ENCODE results near the gene BTBD3.

The BTBD3 gene

DNA sequence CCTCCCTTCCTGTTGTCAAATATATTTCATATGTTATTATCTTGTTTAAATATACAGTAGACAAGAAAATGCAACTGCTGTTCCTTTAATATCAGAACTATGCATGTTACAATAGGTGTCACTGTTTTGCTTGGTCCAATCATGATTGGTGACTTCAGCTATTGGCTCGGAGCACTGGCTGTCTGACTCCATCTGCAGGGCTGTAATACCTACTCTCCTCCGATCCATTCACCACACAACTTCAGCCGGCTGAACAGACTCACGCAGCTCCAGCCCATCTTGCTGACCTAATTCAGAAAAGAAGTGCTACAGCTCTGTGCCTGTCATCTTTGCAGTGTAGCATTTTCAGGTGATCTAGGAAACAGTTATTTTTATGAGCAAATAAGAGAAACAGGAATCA is at the start of gene BTBD3:
Gene BTBD3, plus strand, starts transcription at position 231 of the 400 bp plus-strand sequence. CDS start 383 bp downstream, outside the sequence.
- DNase-seq (ENCODE audit: low spot score): no peak

DNA sequence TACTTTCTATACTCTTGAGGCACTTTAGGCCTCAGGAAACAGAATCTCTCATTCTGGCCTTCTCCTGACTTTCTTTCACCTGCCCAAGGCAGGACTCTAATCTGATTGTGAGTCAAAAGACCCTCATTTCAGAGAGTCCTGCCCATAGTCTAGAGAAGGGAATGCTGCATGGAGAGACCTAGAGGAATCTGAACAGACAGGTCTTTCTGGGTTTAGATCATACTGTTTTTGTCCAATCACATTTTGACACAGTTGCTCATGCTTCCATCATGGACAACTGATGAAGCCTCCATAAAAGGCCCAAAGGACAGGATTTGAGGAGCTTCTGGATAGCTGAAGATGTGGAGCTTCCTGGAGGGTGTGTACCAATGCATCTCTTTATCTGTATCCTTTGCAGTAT is 48.1 kb upstream of the BTBD3 start:
- no peak for DNase-seq (ENCODE audit: low spot score)

DNA sequence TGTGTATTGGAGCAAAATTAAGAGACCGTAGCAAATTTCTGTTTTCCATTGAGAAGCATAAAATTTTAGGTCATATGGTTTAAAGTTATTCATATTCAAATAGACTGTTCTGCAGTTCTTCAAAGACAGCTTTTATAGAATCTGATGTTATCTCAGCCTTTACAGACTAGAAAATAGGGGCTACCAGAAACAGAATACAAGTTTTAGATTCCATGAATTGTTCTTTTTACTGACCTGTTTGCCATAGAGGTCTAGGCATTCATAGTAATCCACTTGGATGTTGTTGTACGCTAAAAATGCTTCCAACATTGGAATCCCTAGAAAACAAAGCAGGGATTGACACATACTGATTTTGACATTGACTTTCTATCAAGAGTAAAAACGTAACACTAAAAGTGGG is 47.3 kb upstream of the BTBD3 start:
- DNase-seq (ENCODE audit: low spot score): no peak

DNA sequence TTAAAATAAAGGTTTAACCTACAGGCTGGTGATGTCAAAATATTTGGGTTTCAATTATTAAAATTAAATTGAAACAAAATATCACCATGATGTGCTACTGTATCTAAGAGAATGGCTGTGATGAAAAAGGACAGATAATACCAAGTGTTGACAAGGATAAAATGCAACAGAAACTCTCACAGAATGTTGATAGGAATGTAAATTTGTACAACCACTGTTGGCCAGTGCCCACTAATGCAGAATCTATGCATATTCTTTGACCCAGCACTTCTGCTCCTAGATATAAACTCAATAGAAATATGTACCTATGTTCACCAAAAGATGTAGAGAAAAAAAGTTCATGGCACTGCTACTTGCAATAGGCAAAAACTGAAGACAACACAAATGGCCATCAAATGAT is 41.1 kb upstream of the BTBD3 start:
- DNase-seq (ENCODE audit: low spot score): no peak

DNA sequence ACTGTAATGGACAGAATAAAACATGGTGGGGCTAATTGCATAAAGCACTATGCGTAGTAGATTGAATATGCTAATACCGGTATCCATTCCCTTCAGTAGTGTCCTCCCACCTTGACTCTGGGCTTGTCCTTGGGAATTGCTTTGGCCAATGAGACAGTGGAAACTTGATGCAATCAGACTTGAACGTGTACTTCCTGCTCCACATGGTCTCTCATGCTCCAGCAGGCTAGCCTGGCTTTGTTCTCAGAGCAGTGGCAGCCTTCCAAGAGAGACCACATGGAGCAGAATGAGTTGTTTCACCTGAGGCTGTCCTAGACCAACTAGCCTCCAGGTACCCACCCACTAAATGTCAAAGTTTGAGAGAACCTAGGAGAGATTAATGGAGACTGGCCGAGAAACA is 37.0 kb upstream of the BTBD3 start:
- no peak for DNase-seq (ENCODE audit: low spot score)

DNA sequence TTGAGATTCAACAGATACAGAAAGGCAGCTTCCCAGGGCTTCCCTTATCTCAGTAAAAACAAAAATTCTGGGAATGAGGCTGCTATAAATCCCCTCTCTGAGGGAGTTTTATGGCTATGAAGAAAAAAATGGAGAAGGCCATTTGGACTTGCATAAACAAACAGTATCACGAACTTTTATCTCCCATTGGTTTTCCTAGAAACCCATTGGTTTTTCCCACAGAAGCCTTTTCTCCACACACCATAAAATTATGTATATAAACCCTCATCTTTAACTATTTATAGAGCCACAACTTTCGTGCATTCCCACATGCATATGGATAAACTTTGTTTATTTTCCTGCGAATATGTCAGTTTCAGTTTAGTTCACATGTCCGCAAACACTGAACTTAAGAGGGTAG is 36.2 kb upstream of the BTBD3 start:
- DNase-seq (ENCODE audit: low spot score): no peak

DNA sequence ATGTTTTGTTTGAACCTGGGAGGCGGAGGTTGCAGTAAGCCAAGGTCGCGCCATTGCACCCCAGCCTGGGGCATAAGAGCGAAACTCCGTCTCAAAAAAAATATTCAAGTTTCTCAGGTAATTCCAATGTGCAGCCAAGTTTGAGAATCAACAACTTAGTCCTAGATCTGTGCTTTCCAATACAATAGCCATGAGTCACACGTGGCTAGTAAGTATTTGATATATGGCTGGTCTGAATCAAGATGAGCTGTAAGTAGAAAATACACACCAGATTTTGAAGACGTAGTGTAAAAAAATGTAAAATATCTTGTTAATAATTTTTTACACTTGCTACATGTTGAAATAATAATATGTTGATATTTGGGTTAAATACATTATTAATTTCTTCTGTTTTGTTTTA is 35.0 kb upstream of the BTBD3 start:
- DNase-seq (ENCODE audit: low spot score): no peak

DNA sequence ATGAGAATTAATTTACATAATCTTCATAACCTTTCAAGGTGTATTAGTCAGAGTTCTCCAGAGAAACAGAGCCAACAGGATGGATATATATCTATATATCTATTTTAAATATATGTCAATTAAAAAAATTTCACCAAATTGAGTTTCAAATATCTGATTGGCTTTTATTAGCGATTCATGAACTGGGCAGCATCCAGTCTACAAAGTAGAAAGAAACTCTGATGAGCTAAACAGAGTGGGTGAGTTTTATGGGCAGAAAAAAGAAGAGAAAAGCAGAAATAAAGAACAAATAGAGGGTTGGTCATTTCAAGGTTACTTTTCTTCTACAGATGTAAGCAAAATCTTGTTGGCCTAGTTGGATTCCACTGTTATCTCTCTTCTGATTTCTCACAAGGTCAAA is 29.0 kb upstream of the BTBD3 start:
- DNase-seq (ENCODE audit: low spot score): no peak

DNA sequence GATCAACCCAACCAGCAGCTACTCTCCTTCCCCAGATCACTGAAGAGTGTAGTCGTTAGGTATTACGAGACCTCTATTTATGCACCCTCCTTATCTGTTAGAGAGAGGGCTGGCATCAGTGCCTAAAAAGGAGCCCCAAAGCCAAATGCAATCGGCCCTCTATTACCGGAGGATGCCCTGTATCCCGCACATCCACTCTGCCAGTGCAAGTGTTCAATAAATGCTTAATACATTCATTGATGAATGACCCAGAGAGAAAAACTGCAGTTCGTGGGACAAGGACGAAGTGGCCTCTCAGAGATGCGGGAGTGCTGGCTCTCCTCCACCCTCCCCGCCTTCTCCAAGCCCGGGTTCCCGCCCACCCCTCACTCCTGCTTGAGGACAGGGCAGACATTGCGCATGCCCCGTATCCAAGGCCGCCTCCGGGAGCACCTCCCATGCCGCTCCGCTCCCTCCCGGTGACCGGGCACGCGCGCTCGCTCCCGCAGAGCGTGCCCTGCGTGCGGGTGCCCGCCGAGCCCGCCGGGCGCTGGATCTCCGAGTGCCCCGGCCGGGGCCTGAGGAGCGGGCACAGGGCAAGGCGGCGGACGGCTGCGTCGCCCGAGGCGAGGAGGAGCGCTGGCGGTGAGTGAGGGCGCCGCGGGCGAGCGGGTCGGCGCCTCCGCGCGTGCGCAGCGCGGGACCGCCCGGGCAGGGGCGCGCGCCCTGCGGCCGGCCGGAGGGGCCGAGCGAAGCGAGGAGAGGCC is 27.2 kb upstream of the BTBD3 start:
- DNase-seq (ENCODE audit: low spot score): peak; percentile 26

DNA sequence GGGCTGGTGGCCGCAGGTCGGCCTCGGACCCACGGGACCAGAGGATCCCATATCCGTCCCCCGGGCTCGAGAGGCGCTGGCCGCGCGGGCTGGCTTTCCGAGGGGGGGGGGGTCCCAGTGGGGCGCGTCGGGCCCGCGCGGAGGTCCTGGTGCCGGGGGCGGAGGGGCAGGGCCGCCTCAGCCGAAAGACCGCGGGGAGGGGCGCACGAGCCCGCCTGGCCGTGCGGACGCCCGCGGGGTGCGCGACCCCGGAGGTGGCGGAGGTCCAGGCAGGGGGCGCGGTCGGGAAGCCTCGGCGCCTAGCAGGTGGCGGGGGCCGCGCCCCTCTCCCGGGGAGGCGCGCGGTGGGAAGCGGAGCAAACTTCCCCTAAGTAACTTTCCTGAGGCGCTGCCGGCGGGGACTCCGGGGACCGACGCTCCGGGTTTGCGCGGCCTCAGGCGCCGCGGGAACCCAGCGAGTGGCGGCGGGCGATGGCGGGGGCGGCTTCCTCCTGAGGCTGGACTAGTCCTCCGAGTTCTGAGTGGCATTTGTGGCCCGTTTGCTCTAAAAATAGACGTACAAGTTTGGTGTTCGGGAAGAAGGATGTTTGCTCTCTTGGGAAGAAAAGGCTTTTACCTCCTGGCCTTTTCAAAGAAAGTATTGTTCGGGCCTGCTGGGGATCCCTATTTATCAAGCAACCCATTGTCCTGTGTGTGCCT is 26.5 kb upstream of the BTBD3 start:
- peak; percentile 5 for DNase-seq (ENCODE audit: low spot score)

DNA sequence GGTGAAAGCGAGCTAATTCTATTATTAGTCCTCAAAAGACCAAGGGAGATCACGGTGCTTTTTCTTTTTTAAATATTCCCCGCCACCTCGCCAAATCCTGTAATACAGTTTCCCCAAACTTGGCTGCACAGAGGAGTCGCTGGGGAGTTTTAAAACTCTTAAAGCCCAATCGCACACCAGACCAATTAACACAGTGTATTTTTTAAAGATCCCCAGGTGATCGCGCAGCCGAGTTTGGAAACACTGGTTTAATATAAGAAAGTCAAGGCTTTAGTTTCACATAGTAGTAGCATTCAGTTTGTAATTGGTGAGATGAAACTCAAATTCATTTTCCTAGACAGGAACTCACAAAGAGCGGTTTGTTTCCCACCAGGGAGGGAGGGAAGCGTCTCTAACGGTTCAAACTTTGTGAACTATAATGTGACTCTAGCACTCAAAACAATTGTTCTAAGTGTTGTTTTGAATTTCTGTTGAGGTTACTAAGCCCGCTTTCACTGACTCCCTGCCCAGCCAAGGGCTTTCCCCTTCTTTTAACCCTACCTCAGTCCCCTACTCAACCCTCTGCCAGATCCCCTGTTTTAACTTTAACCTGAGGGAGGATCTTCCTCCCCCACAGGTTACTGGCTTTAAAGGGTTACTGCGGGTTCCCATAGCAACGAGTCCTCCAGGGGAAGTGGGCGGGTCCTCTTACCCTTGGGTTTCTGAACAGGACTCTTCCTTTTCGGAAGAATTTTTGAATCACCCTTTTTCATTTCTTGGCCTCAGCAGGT is 25.7 kb upstream of the BTBD3 start:
- DNase-seq (ENCODE audit: low spot score): peak; percentile 6

DNA sequence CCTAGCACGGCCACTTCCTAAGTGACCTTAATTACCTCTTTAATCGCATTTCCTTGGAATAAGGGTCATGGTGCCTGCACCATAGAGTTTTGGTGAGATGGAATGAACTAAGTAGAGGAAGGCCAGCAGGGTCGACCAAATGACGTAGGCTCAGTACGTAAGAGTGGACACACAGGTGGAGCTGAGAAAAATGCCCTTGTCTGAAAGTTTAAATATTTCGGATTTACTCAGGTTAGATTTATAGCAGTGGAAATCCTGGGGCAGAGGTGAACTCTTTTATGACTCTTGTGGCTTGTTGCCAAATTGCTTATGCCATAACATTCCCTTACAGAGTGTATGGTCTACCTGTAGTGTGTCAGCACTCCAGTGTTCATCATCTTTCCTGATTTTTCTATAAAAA is 23.6 kb upstream of the BTBD3 start:
- DNase-seq (ENCODE audit: low spot score): no peak

DNA sequence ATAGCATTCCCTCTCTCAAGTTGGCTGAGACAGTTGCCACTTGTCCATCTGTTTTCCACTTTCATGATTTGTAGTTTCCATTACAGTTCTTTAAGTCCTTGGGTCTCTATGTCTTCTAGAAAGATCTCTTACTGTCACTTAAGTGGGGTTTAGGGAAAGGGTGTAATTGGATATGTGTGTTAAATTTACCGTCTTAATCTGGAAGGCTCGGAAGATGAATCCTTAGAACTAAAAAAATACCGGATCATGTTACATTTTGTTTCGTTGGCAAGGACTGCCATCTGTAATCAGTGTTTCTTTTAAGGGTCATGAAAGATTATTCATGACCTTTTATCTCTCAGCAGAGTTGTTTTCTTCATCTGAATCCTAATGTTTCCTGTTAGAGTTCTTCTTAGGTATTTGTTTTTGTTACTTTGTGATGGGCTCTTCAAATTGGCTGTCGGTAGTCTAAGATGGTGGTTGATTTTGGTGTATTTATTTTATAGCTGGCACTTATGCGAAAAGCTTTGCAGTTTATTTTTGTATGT is 21.8 kb upstream of the BTBD3 start:
- DNase-seq (ENCODE audit: low spot score): no peak

DNA sequence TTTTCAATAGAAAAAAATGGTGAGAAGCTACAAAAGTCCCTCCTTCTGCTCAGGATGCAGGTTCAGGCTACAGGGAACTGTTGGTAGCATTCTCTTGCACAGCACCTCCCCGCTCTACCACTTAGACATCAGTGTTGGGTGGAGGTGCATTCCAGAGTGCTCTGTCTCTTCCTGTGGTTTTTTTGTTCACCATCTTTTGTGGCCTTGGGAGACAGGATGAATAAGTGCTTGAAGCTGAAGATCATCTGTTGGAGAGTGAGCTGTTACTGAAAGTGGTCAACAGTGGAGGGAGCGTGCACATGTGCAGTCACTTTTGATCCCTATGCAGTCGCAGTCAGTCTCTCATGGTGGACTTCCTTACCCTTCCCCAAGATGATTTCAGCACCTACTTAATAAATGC is 16.6 kb upstream of the BTBD3 start:
- no peak for DNase-seq (ENCODE audit: low spot score)

DNA sequence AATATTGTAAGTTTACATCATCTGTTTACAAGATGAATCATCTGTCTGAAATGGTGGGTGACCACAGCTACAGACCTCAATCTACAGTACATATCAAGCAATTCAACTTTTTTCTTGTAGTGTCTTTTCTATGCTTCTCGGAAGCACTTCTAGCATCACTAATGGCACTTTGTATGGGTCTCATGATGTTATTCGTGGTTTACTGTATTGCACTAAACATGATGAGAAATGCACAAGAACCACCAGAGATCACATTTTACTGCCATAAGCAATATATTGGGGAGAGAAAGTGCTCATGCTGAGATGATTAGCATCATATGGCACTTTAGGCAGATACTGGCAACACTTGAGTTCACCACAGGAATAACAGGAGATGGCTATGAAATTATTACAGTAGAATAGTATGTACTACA is 15.4 kb upstream of the BTBD3 start:
- DNase-seq (ENCODE audit: low spot score): no peak

DNA sequence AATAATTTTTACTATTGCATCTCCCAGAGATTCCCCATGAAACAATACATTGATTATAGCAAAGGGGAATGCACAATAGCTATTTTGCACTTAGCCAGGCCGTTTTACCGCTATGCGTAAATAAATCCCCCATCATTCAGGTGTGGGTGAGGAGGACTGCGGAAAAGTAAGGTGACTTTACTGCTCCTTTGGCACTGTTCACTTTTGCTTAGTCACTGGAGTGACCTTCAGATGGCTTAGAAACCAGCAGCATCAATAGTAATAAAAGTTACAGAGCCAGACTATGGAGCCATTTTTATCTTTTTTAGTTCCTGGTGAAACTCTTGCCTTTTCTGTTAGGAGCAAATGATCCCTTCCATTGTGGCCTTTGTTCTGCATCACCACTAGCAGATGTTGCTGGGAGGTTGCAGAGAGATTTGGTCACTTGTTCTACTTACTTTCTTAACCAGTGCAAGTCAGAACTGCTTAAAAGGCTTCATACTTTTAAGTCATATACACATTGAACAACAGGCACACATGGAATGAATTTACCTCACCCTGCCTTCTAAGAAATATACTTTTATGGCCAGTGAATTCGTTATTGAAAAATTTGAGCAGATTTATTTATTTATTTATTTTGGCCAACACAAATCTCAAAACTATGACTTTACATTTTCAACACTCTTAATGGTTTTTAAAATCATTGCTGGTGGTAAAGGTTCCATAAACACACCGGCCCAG is 12.1 kb upstream of the BTBD3 start:
- DNase-seq (ENCODE audit: low spot score): no peak

DNA sequence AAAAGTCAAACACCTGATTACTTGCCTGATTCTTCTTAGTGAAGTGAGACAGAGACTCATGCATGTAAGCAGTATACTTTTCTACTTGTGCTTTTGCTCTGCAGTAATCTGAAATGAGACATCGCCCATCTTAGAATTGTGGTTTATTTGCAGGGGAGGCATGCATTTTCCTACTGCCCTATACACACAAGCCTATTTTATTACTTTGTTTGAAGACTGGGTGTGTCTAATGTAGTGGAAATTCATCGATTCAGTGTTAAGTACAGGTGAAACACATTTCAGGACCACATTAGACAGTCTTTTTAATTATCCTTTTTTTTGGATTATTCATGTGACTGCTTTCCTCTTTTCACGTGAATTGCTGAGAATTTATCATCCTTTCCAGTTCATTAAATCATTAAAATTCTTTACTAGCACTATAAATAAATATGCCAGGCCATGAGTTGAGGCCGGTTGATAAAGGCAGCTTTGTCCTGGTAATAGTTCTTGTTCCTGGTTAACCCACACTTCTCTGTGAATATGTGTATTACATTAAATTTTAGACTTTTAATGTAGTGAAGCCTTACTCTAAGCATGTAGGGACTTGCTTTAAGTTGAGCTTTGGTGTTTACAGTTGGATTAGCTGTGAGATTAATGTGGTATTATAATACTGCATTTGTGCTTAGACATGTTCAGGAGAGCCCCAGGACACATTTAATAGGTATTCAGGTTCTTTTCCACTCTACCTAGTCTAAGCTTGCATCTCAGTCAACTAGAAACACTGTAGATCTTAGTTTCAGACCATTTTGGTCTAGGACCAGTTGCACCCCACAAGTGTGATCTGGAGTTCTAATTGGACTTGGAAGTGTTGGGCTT is 10.8 kb upstream of the BTBD3 start:
- DNase-seq (ENCODE audit: low spot score): no peak

DNA sequence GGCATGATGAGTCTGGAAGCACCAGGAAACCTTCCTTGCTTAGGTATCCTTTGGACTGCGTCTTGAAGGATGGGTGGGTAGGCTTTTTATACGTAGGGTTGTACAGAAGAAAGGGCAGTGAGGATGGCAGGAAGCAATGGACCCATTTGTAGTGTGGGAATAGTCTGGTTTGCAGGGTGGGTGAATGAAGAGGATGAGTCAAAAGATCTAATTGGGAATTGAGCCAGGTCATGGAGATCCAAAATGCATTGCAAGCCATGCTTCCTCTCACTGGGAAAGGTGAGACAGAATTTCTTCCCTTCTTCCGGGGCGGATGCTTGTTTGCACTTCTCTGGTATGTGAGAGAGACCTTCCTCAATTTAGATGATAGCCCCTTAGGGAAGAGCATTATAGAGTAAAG is 10.1 kb upstream of the BTBD3 start:
- no peak for DNase-seq (ENCODE audit: low spot score)

DNA sequence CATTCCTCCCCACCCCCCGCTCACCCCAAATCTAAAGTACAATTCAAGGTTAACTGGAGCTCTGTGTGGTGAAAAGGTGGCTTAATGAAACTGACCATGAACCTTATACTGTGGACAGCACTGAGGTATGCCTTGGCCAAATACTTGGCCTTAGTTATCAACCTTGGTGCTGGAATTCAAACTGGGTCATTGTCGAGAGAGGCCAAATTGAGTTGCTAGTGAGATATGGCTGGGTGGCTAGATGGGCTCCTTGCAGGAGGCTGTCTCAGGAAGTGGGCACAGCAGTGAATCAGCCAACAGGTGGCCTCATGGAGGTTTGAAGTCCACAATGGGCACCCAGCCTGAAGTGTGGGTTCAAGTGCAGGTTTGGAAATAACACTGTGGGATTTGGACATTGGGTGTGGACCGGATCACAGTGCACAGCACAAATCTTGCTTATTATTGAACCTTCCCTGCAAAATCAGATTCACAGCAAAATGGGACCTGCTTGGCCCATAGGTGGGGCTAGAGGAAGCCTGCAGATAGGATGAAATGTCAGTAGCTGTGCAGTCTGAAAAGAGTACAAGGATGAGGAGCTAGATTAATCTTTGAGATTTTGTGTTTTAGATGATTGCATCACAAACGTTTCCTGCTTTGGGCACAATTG is 5.6 kb upstream of the BTBD3 start:
- DNase-seq (ENCODE audit: low spot score): no peak

DNA sequence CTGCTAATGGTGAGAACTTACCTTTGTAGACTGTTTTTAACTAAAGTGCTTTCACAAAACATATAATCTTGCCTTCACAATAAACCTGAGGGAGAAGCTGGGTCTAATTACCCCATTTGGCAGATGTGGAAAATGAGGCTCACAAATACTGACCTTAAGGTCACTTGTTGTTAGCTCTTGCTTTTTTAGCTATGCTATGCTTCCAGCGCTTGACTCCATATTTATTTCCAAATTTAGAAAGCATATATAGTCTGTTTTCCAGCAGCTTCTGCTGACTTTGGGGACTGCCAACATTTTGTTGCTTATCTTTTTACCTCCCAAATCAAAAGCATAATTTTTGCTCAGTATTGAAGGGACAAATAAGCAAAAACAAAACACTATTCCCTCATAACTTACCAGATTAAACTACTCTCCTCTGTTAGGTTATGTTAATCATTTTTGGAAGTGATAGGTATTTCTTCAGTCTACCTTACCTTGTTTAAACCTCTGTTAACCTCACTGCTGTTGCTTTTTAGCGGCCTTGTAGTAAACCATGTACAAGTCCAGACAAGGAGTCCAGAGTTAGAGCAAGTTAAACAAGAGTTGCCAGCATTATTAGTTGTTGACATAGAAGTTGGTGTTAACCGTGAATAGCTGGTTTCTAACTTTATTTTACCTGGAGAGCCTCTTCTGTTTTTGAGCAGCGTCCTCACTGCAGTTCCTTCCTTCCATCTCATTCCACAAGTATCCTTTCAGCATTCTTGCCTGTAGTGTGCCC is 4.9 kb upstream of the BTBD3 start:
- no peak for DNase-seq (ENCODE audit: low spot score)
